ENCODE results near the gene RBM20. TPM values are rescaled to one million over a fixed set of nuclear protein-coding genes. Genes with fewer than 3 reads are reported as not detected.

Gene RBM20
- total and polyA plus RNA-seq, 10 of the 15 experiments (the other 5 are each of a cell fraction or from before 2014, with no cell fraction given), result 0.04 to 0.26 (median 0.15) TPM

- Histone ChIP-seq H3K4me1 (ENCODE audit: control insufficient read depth, insufficient read depth, low read length) (no peaks in the 10 kb centered on the region), H3K4me3 (no peak overlapping the region), H3K4me2 (ENCODE audit: control insufficient read depth, insufficient read depth) (no peak overlapping the region), H3K27me3 (replicated peaks in 1 of 2; ENCODE audit: control insufficient read depth in 2 of 2, insufficient read depth in 2 of 2, low read length in 1 of 2) (no peaks in the 10 kb centered on the region), H2AFZ (ENCODE audit: control insufficient read depth, low read depth, low read length) (no peak overlapping the region), H3K9ac (ENCODE audit: control insufficient read depth, insufficient read depth, low read length) (no peak overlapping the region), H3K9me3 (replicated peaks; ENCODE audit: control insufficient read depth, insufficient read depth, low read length) (no peaks in the 10 kb centered on the region), H4K20me1 (ENCODE audit: control insufficient read depth, insufficient read depth) (no peaks in the 10 kb centered on the region), H3K79me2 (ENCODE audit: control insufficient read depth, insufficient read depth, low read length) (no peaks in the 10 kb centered on the region), H3K36me3 (ENCODE audit: control insufficient read depth in 2 of 2, insufficient read depth in 2 of 2, low read length in 1 of 2) (no peaks in the 10 kb centered on the region), H3K27ac (ENCODE audit: control insufficient read depth, insufficient read depth) (no peak overlapping the region)
- 83% methylated on average over 6 of the region's 6 CpGs for WGBS (ENCODE audit: insufficient coverage, insufficient replicate concordance, low lambda C conversion rate, missing lambda C conversion rate)
- SMC1A ChIA-PET (ENCODE audit: uncharacterized antibody, unreplicated experiment), result interaction anchor here (1.5 to 12.5 kb wide), 3 partner anchors 9 to 31 kb away, joined by 5 to 147 read pairs (median 12); no protein-coding TSS in a partner anchor
- intact Hi-C loops (cut with micrococcal nuclease; ENCODE audit: unreplicated experiment), result no loop called here
- FAIRE-seq, result no peak
- ATAC-seq, result no peak
- CTCF ChIA-PET, result interaction anchor here (1.1 to 6.5 kb wide), 3 partner anchors 31 to 59 kb away, joined by 3 to 31 read pairs (median 4); no protein-coding TSS in a partner anchor
- no peak for DNase-seq (ENCODE audit: low read depth, low spot score)
- TF ChIP-seq ATF3 (IDR thresholded peaks at IDR 0.05; ENCODE audit: borderline replicate concordance, extremely low read depth, low read depth, low read length) (no peak), STAT3 (IDR thresholded peaks at IDR 0.05; ENCODE audit: low read depth, low read length) (no peak), CBX3 (IDR thresholded peaks at IDR 0.05; ENCODE audit: borderline replicate concordance, low read depth) (no peak), KLF5 (IDR thresholded peaks at IDR 0.05; ENCODE audit: partially characterized antibody) (no peak), CEBPB (IDR thresholded peaks at IDR 0.05; ENCODE audit: borderline replicate concordance in 1 of 2, low read depth in 2 of 2, low read length in 2 of 2) (no peak), CUX1 (IDR thresholded peaks at IDR 0.05; ENCODE audit: insufficient replicate concordance, low read depth, low read length) (no peak), BMI1 (IDR thresholded peaks at IDR 0.05; ENCODE audit: borderline replicate concordance) (no peak)
- in situ Hi-C loops (cut with MboI), result no loop called here
- RAD21 ChIA-PET (ENCODE audit: unreplicated experiment), result interaction anchor here (0.7 to 3.6 kb wide), 4 partner anchors 10 to 466 kb away, joined by 3 to 20 read pairs (median 3); no protein-coding TSS in a partner anchor
- BruUV-seq (replicated peaks), result no TSS peak
- POLR2A ChIA-PET, result interaction anchor here (0.6 to 1.7 kb wide), 4 partner anchors 9 to 1654 kb away, joined by 3 to 5 read pairs (median 4); no protein-coding TSS in a partner anchor
These were observed 190.6 kb downstream of the RBM20 start for GRCh38 chr10:110834629-110835301.

Measured in GM12878 (cell line).